Endodermal cell (in vitro differentiated cells): ENCODE data around the gene KCNE4. TPM values are rescaled to one million over a fixed set of nuclear protein-coding genes. Genes with fewer than 3 reads are reported as not detected.

Experiments
- DNase-seq: peaks from one replicate; pipeline ENCODE4 v3.0.0-alpha.2; 2017
- H3K27ac ChIP-seq: 2 replicates; pipeline ENCODE4 v1.5.1; 2013; ENCODE audit warnings: mild to moderate bottlenecking, low read depth, low read length, moderate library complexity
- H3K27me3 ChIP-seq: 2 replicates; pipeline ENCODE4 v1.6.1; 2013; ENCODE audit warnings: mild to moderate bottlenecking, low read length, moderate library complexity; ENCODE audit not compliant: insufficient read depth, control insufficient read depth, poor library complexity, severe bottlenecking
- H3K36me3 ChIP-seq: 2 replicates; pipeline ENCODE4 v1.7.0; 2013; ENCODE audit warnings: mild to moderate bottlenecking, low read length, moderate library complexity; ENCODE audit not compliant: control insufficient read depth, insufficient read depth
- H3K4me1 ChIP-seq: one replicate; pipeline ENCODE4 v1.7.0; 2013; ENCODE audit warnings: low read length; ENCODE audit not compliant: control insufficient read depth, insufficient read depth
- H3K4me3 ChIP-seq: 2 replicates; pipeline ENCODE4 v1.5.1; 2013; ENCODE audit warnings: mild to moderate bottlenecking, low read length, moderate library complexity
- H3K9ac ChIP-seq: 2 replicates; pipeline ENCODE4 v1.6.1; 2013; ENCODE audit warnings: mild to moderate bottlenecking, low read length, moderate library complexity; ENCODE audit not compliant: poor library complexity, severe bottlenecking; ENCODE audit errors: extremely low read depth
- H3K9me3 ChIP-seq: 2 replicates; pipeline ENCODE4 v1.6.1; 2013; ENCODE audit warnings: mild to moderate bottlenecking, low read length, moderate library complexity; ENCODE audit not compliant: control insufficient read depth
- H3K27ac Mint-ChIP-seq: 2 replicates; pipeline ENCODE4 v1.8.0; 2020; ENCODE audit warnings: mixed read lengths
- H3K27me3 Mint-ChIP-seq: 2 replicates; pipeline ENCODE4 v1.8.0; 2021; ENCODE audit warnings: mild to moderate bottlenecking, mixed read lengths; ENCODE audit not compliant: insufficient read depth
- H3K36me3 Mint-ChIP-seq: 2 replicates; pipeline ENCODE4 v1.8.0; 2020; ENCODE audit warnings: low read depth, mixed read lengths
- H3K4me1 Mint-ChIP-seq: 2 replicates; pipeline ENCODE4 v1.8.0; 2020; ENCODE audit warnings: mixed read lengths
- H3K4me3 Mint-ChIP-seq: 2 replicates; pipeline ENCODE4 v1.8.0; 2020; ENCODE audit warnings: mild to moderate bottlenecking, moderate library complexity, mixed read lengths
- H3K9me3 Mint-ChIP-seq: 2 replicates; pipeline ENCODE4 v1.8.0; 2020; ENCODE audit warnings: mild to moderate bottlenecking, mixed read lengths
- WGBS, 2 experiments: methylation state at CpG; one replicate each; pipeline versions ENCODE4 v1.1.5 to v1.1.7; 2013; ENCODE audit warnings: missing lambda C conversion rate in 2 of 2, mixed read lengths in 1 of 2; ENCODE audit not compliant: insufficient coverage in 1 of 2, insufficient read length in 1 of 2; 5-methylcytosine and 5-hydroxymethylcytosine counted together
- total RNA-seq, 2 donors: library from RNA; stranded (reverse); fragmentation: NEBNext Ultra II Directional in 1 of 2; extraction: Animal tissue kit (Norgen Biotek cat#: 25700) in 1 of 2; gene quantifications; 2 replicates in 1 of 2; 3 replicates in 1 of 2; pipeline ENCODE4 v1.2.1, GENCODE V29; 2021
- TF ChIP-seq, protein P1 (sequence below): fragments of 200-600 bp; sonication (generic); conservative IDR thresholded peaks from 2 replicates; pipeline ENCODE4 v1.5.0; 2021; ENCODE audit warnings: antibody characterized with exemption, mild to moderate bottlenecking

The KCNE4 gene
- total RNA-seq, 2 donors from 2014 or later, result 0.22 TPM; not detected in 1

DNA sequence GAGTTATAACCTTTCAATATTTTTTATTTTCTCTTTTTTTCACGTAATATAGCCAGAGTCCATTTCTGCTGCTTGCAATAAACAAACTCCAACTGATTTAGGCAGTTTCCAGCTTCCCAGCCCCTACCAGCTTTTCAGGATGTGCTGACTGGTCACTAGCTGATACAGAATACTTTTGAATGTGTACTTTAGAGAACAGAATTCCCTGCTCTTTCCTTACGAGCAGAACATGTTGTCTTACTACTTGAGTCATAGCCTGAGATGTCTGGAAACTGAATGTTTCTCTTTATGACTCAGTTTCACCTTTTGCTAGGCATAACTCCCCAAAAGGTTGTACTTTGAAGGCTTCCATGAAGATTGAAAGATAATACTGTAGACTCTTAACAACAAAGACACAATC is 44.5 kb upstream of the KCNE4 start:
- Histone ChIP-seq H3K27me3 (no peaks in the 10 kb centered on the region), H3K9me3 (no peaks in the 10 kb centered on the region), H3K36me3 (no peaks in the 10 kb centered on the region), H3K4me1 (no peaks in the 10 kb centered on the region), H3K9ac (no peak overlapping the region), H3K4me3 (no peak overlapping the region), H3K27ac (no peak overlapping the region)
- Mint-ChIP-seq H3K4me3 (no peak overlapping the region), H3K4me1 (peaks cover 7% of the 10 kb centered on the region), H3K27ac (no peak overlapping the region), H3K36me3 (no peaks in the 10 kb centered on the region), H3K27me3 (no peaks in the 10 kb centered on the region), H3K9me3 (no peaks in the 10 kb centered on the region)
- TF ChIP-seq, protein P1, sequence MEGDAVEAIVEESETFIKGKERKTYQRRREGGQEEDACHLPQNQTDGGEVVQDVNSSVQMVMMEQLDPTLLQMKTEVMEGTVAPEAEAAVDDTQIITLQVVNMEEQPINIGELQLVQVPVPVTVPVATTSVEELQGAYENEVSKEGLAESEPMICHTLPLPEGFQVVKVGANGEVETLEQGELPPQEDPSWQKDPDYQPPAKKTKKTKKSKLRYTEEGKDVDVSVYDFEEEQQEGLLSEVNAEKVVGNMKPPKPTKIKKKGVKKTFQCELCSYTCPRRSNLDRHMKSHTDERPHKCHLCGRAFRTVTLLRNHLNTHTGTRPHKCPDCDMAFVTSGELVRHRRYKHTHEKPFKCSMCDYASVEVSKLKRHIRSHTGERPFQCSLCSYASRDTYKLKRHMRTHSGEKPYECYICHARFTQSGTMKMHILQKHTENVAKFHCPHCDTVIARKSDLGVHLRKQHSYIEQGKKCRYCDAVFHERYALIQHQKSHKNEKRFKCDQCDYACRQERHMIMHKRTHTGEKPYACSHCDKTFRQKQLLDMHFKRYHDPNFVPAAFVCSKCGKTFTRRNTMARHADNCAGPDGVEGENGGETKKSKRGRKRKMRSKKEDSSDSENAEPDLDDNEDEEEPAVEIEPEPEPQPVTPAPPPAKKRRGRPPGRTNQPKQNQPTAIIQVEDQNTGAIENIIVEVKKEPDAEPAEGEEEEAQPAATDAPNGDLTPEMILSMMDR, result no peak
- DNase-seq, result no peak
- 83 to 89% methylated on average over 1 to 2 of the region's 2 CpGs for WGBS, 2 experiments

DNA sequence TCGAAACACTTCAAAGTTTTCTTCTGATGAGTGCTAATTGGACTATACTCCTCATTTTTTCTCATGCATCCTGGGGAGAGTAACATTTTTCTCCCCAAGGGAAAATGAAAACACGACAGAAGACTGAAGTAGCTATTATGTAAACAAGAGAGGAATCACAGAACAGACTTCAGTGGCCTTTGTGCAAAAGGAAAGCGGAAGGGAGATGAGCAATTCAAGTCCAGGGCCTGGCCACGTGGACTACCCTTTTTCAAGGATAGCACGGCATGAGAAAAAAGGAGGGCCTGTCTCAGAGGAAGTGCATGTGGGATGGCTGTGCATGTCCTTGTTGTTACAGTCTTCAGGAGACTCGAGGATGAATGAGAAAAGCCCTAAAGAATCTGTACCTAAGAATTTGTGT is 43.8 kb upstream of the KCNE4 start:
- H3K36me3 ChIP-seq, result no peaks in the 10 kb centered on the region
- Mint-ChIP-seq H3K27me3 (no peaks in the 10 kb centered on the region), H3K4me1 (peaks cover 7% of the 10 kb centered on the region), H3K4me3 (no peak overlapping the region), H3K9me3 (no peaks in the 10 kb centered on the region), H3K27ac (no peak overlapping the region), H3K36me3 (no peaks in the 10 kb centered on the region)
- no peaks in the 10 kb centered on the region for H3K27me3 ChIP-seq
- TF ChIP-seq, protein P1, result no peak
- no peak for DNase-seq
- no peak overlapping the region for H3K4me3 ChIP-seq
- 74 to 100% methylated on average over 3 to 6 of the region's 6 CpGs for WGBS, 2 experiments
- H3K27ac ChIP-seq, result no peak overlapping the region
- H3K4me1 ChIP-seq, result no peaks in the 10 kb centered on the region
- H3K9me3 ChIP-seq, result no peaks in the 10 kb centered on the region
- H3K9ac ChIP-seq, result no peak overlapping the region

DNA sequence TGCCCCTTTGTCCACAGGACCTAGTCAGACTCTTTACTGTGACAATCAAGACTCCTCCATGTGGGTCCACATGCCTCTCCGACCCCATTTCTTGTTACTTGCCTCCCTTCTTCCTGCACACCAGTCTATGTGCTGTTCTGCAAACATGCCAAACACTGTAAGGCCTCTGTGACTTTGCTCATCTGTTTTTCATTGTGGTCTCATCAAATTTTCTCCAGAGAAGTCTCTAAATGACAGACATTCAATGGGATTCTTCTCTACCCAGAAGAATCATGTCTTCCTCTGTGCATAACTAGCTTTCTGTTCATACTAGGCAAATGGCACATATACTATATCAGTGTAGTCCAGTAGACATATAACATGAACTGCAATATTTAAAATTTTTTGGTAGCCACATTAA is 43.0 kb upstream of the KCNE4 start:
- no peak overlapping the region for H3K9ac ChIP-seq

More for the DNA sequence above, 43.0 kb upstream of the KCNE4 start:
- Histone ChIP-seq H3K4me1 (no peaks in the 10 kb centered on the region), H3K27ac (no peak overlapping the region), H3K27me3 (no peaks in the 10 kb centered on the region), H3K4me3 (no peak overlapping the region), H3K36me3 (no peaks in the 10 kb centered on the region), H3K9me3 (no peaks in the 10 kb centered on the region)
- TF ChIP-seq, protein P1, result no peak
- Mint-ChIP-seq H3K4me3 (no peak overlapping the region), H3K27me3 (peaks cover 3% of the 10 kb centered on the region), H3K4me1 (peaks cover 7% of the 10 kb centered on the region), H3K36me3 (no peaks in the 10 kb centered on the region), H3K9me3 (no peaks in the 10 kb centered on the region), H3K27ac (no peak overlapping the region)
- no peak for DNase-seq
- WGBS, 2 experiments, result 90 to 100% methylated on average over 1 of the region's 1 CpG
